A549 (cell line): ENCODE results near the gene ICAM4. TPM values are rescaled to one million over a fixed set of nuclear protein-coding genes. Genes with fewer than 3 reads are reported as not detected.

Experiments used
- ATAC-seq, 2 experiments: fragments of 200-7000 bp in 1 of 2; fragments of >200 bp in 1 of 2; cut with Nextera tagmentation in 1 of 2; cut with Tn5 transposase in 1 of 2; 3 replicates each; pipeline versions ENCODE4 v1.8.0 to v1.9.1; 2018 to 2020; ENCODE audit warnings: mild to moderate bottlenecking in 1 of 2, moderate library complexity in 1 of 2
- CTCF ChIA-PET: fragments of 300-600 bp; sonication (Branson Sonifier 250); formaldehyde crosslinking; extraction: SDS; loops from one replicate; lab custom pipeline; 2021; ENCODE audit warnings: antibody characterized with exemption, inconsistent platforms; lab: Yijun Ruan, JAX
- POLR2A ChIA-PET: fragments of 350-600 bp; formaldehyde crosslinking; extraction: SDS; loops from one replicate; lab custom pipeline; 2021; ENCODE audit warnings: antibody characterized with exemption, inconsistent platforms; lab: Yijun Ruan, JAX
- DNase-seq, 2 experiments: peaks; one replicate each; pipeline versions ENCODE4 v3.0.0 to v3.0.0-alpha.2; 2011 to 2016; ENCODE audit warnings: low read depth in 1 of 2, low spot score in 1 of 2
- FAIRE-seq: peaks from 2 replicates; lab custom pipeline; 2011; peaks lifted over from hg19 to GRCh38; lab: Jason Lieb, UNC
- H3K27ac ChIP-seq, 2 experiments: fragments of >200 bp; sonication (Bioruptor Twin); formaldehyde crosslinking; 3 replicates each; pipeline ENCODE4 v1.5.1; 2016 to 2017
- H3K4me1 ChIP-seq: fragments of >200 bp; sonication (Bioruptor Twin); formaldehyde crosslinking; 3 replicates; pipeline ENCODE4 v1.6.1; 2016
- H3K4me2 ChIP-seq: fragments of >200 bp; sonication (Bioruptor Twin); formaldehyde crosslinking; 3 replicates; pipeline ENCODE4 v1.6.1; 2016
- H3K4me3 ChIP-seq: fragments of >200 bp; sonication (Bioruptor Twin); formaldehyde crosslinking; 3 replicates; pipeline ENCODE4 v1.5.1; 2016
- H3K9me3 ChIP-seq: fragments of >200 bp; sonication (Bioruptor Twin); formaldehyde crosslinking; 3 replicates; pipeline ENCODE4 v1.6.1; 2016
- ATOH8 ChIP-seq: fragments of 250-450 bp; sonication (Bioruptor Pico); IDR thresholded peaks from 2 replicates; pipeline ENCODE4 v1.5.0; 2020; ENCODE audit warnings: low read depth, mild to moderate bottlenecking, moderate library complexity
- CBX2 ChIP-seq: fragments of 200-600 bp; sonication (generic); IDR thresholded peaks from 2 replicates; pipeline ENCODE4 v1.6.1; 2016; ENCODE audit warnings: low read depth, mild to moderate bottlenecking, borderline replicate concordance
- CHD2 ChIP-seq: fragments of 150-350 bp; IDR thresholded peaks from 2 replicates; pipeline ENCODE4 v1.6.1; 2014; ENCODE audit warnings: low read length; ENCODE audit not compliant: partially characterized antibody
- EHMT2 ChIP-seq: fragments of 200-600 bp; sonication (generic); IDR thresholded peaks from 2 replicates; pipeline ENCODE4 v1.6.1; 2016; ENCODE audit warnings: antibody characterized with exemption, low read depth, mild to moderate bottlenecking, moderate library complexity
- ELK1 ChIP-seq: fragments of 150-350 bp; IDR thresholded peaks from 2 replicates; pipeline ENCODE4 v1.6.1; 2014; ENCODE audit warnings: low read depth, mild to moderate bottlenecking, low read length
- ESRRA ChIP-seq: fragments of 150-350 bp; IDR thresholded peaks from 2 replicates; pipeline ENCODE4 v1.6.1; 2014; ENCODE audit warnings: mild to moderate bottlenecking, low read length, borderline replicate concordance
- FOSL2 ChIP-seq, 2 experiments: fragments of 450-650 bp in 1 of 2; fragments of >200 bp in 1 of 2; sonication (Bioruptor Twin) in 1 of 2; formaldehyde crosslinking; IDR thresholded peaks; 2 replicates each; pipeline versions ENCODE4 v1.5.0 to v1.6.1; 2016 to 2020; ENCODE audit warnings: mild to moderate bottlenecking in 1 of 2, moderate library complexity in 1 of 2
- HMGXB4 ChIP-seq: fragments of 250-450 bp; sonication (Bioruptor Pico); IDR thresholded peaks from 2 replicates; pipeline ENCODE4 v1.5.0; 2021; ENCODE audit warnings: mild to moderate bottlenecking, moderate library complexity, borderline replicate concordance
- HOXB5 ChIP-seq: fragments of 250-450 bp; sonication (Bioruptor Pico); IDR thresholded peaks from 2 replicates; pipeline ENCODE4 v1.5.0; 2020; ENCODE audit warnings: mild to moderate bottlenecking, moderate library complexity
- JUN ChIP-seq, 2 experiments: fragments of >200 bp; sonication (Bioruptor Twin); formaldehyde crosslinking; IDR thresholded peaks; 2 replicates in 1 of 2; 3 replicates in 1 of 2; pipeline ENCODE4 v1.6.1; 2016 to 2017
- MAZ ChIP-seq: fragments of 150-350 bp; IDR thresholded peaks from 2 replicates; pipeline ENCODE4 v1.6.1; 2014; ENCODE audit warnings: antibody characterized with exemption, low read depth, low read length, borderline replicate concordance
- NPAS2 ChIP-seq: fragments of 250-450 bp; sonication (Bioruptor Pico); IDR thresholded peaks from 2 replicates; pipeline ENCODE4 v1.8.0; 2022; ENCODE audit warnings: mild to moderate bottlenecking, moderate library complexity, borderline replicate concordance
- PBX3 ChIP-seq: IDR thresholded peaks from 2 replicates; pipeline ENCODE4 v1.6.1; 2012
- PHF8 ChIP-seq: fragments of 200-600 bp; sonication (generic); IDR thresholded peaks from 2 replicates; pipeline ENCODE4 v1.6.1; 2016; ENCODE audit warnings: low read depth, mild to moderate bottlenecking, antibody characterized with exemption, moderate library complexity, borderline replicate concordance
- POLR2A ChIP-seq: IDR thresholded peaks from 2 replicates; pipeline ENCODE4 v1.6.1; 2012; ENCODE audit warnings: mild to moderate bottlenecking, low read length
- REST ChIP-seq: fragments of 200-600 bp; sonication (generic); IDR thresholded peaks from 2 replicates; pipeline ENCODE4 v1.6.1; 2016; ENCODE audit warnings: antibody characterized with exemption, mild to moderate bottlenecking, moderate library complexity
- RFX5 ChIP-seq: fragments of 450-650 bp; IDR thresholded peaks from 2 replicates; pipeline ENCODE4 v1.7.1; 2014; ENCODE audit warnings: antibody characterized with exemption, mild to moderate bottlenecking, moderate library complexity
- SREBF2 ChIP-seq: fragments of 450-650 bp; IDR thresholded peaks from 2 replicates; pipeline ENCODE4 v1.6.1; 2014; ENCODE audit warnings: mild to moderate bottlenecking, moderate library complexity
- TP53 ChIP-seq: fragments of 250-450 bp; sonication (Bioruptor Pico); IDR thresholded peaks from 2 replicates; pipeline ENCODE4 v1.5.0; 2021; ENCODE audit warnings: mild to moderate bottlenecking, moderate library complexity
- USF2 ChIP-seq: fragments of 450-650 bp; IDR thresholded peaks from 2 replicates; pipeline ENCODE4 v1.6.1; 2014; ENCODE audit warnings: antibody characterized with exemption
- ZC3H11A ChIP-seq: fragments of 450-650 bp; IDR thresholded peaks from 2 replicates; pipeline ENCODE4 v1.6.1; 2014; ENCODE audit warnings: antibody characterized with exemption, mild to moderate bottlenecking
- ZFP36 ChIP-seq: fragments of 450-650 bp; IDR thresholded peaks from 2 replicates; pipeline ENCODE4 v1.6.1; 2014; ENCODE audit warnings: borderline replicate concordance; ENCODE audit not compliant: partially characterized antibody
- WGBS: methylation state at CpG from one replicate; pipeline ENCODE4 v1.1.6; 2017; ENCODE audit errors: missing lambda C conversion rate; 5-methylcytosine and 5-hydroxymethylcytosine counted together
- polyA plus RNA-seq, 4 experiments: library from polyadenylated mRNA; depleted of rRNA in 3 of 4; stranded (reverse); fragments of >200 nt; fragmentation: RNase III in 1 of 4; extraction: RNeasy Plus Mini Kit Qiagen cat#74134 plus additional on column Dnase treatment in 1 of 4; gene quantifications; 2 replicates in 3 of 4; 3 replicates in 1 of 4; pipeline ENCODE4 v1.2.3, GENCODE V29; 2011 to 2017

The ICAM4 gene
- polyA plus RNA-seq, 2 of the 4 experiments (the other 2 are of a cell fraction) = not detected

GRCh38 chr19:10292789-10293636 lies 6.3 kb downstream of the ICAM4 start:
- Histone ChIP-seq H3K4me1 (peaks cover 16% of the 10 kb centered on the region), H3K27ac (no peak overlapping the region), H3K4me3 (no peak overlapping the region), H3K4me2 (peak overlapping the region; percentile 97; the same call in 1 of the 3 replicates), H3K9me3 (no peaks in the 10 kb centered on the region)
- WGBS = 91% methylated on average over 55 of the region's 56 CpGs
- TF ChIP-seq RFX5 (no peak), ATOH8 (CRISPR knock-in tag) (no peak), HMGXB4 (CRISPR knock-in tag) (no peak), PHF8 (no peak), FOSL2 (IDR thresholded peaks at IDR 0.05) (no peak), FOSL2 (CRISPR knock-in tag; IDR thresholded peaks at IDR 0.05) (no peak), SREBF2 (no peak), ESRRA (no peak), REST (no peak), ELK1 (no peak), TP53 (CRISPR knock-in tag) (no peak), ZFP36 (no peak), CBX2 (no peak), EHMT2 (no peak), POLR2A (no peak)
- DNase-seq (no peak), ATAC-seq (no peak), FAIRE-seq (no peak)
- CTCF ChIA-PET = interaction anchor here (0.8 to 1.3 kb wide), 3 partner anchors 24 to 98 kb away, joined by 3 to 5 read pairs (median 3); no protein-coding TSS in a partner anchor
- POLR2A ChIA-PET = no interaction called here

- Histone ChIP-seq H3K9me3 (no peaks in the 10 kb centered on the region), H3K4me3 (no peak overlapping the region), H3K27ac (no peak overlapping the region), H3K4me2 (no peak overlapping the region), H3K4me1 (peaks cover 16% of the 10 kb centered on the region)
- ChIA-PET CTCF (interaction anchor here (0.8 to 1.3 kb wide), 3 partner anchors 24 to 97 kb away, joined by 3 to 5 read pairs (median 3); no protein-coding TSS in a partner anchor), POLR2A (interaction anchor here (0.5 kb wide), 1 partner anchor 134 kb away, joined by 4 read pairs; no protein-coding TSS in a partner anchor)
- DNase-seq = no peak
- WGBS = 94% methylated on average over 35 of the region's 49 CpGs
- no peak for ATAC-seq
- FAIRE-seq = no peak
- TF ChIP-seq HOXB5 (CRISPR knock-in tag) (no peak), POLR2A (no peak), JUN (IDR thresholded peaks at IDR 0.05) (no peak), PHF8 (no peak), CHD2 (no peak), MAZ (no peak), ZC3H11A (no peak), USF2 (no peak), TP53 (CRISPR knock-in tag) (no peak), NPAS2 (no peak), PBX3 (no peak)
Measured at GRCh38 chr19:10293637-10294367, 7.0 kb downstream of the ICAM4 start.
